Mesothelial cell of epicardium (in vitro differentiated cells): ENCODE results near the gene ADGRG4. TPM values are rescaled to one million over a fixed set of nuclear protein-coding genes. Genes with fewer than 3 reads are reported as not detected.
"Not testable (repeated sequence)": the region's sequence is repeated elsewhere in the genome, so short reads cannot be mapped to it uniquely, and the experiment has no call there.

Source experiments
- DNase-seq, 2 experiments: peaks; one replicate each; pipeline ENCODE4 v3.0.0; 2021; ENCODE audit warnings: low spot score in 2 of 2; ENCODE audit not compliant: unreplicated experiment in 2 of 2
- H3K27ac Mint-ChIP-seq: 2 replicates; pipeline ENCODE4 v1.8.0; 2021; ENCODE audit warnings: mixed read lengths
- H3K27me3 Mint-ChIP-seq: 2 replicates; pipeline ENCODE4 v1.8.0; 2021; ENCODE audit warnings: low read depth, mixed read lengths
- H3K36me3 Mint-ChIP-seq: 2 replicates; pipeline ENCODE4 v1.8.0; 2021; ENCODE audit warnings: mixed read lengths
- H3K4me1 Mint-ChIP-seq: 2 replicates; pipeline ENCODE4 v1.8.0; 2021; ENCODE audit warnings: mixed read lengths
- H3K4me3 Mint-ChIP-seq: 2 replicates; pipeline ENCODE4 v1.8.0; 2021; ENCODE audit warnings: mild to moderate bottlenecking, moderate library complexity, mixed read lengths
- H3K9me3 Mint-ChIP-seq: 2 replicates; pipeline ENCODE4 v1.8.0; 2021; ENCODE audit warnings: mixed read lengths
- CTCF ChIP-seq: fragments of 200-600 bp; sonication (generic); IDR thresholded peaks from one replicate; pipeline ENCODE4 v1.5.0; 2021; ENCODE audit warnings: antibody characterized with exemption; ENCODE audit not compliant: unreplicated experiment
- total RNA-seq: library from RNA; stranded (reverse); gene quantifications from 3 replicates; pipeline ENCODE4 v1.2.1, GENCODE V29; 2021

The ADGRG4 gene
- total RNA-seq, 1 donor from 2014 or later = not detected

- H3K9me3 Mint-ChIP-seq = peaks cover 21% of the 10 kb centered on the region
These were observed 137.4 kb downstream of the ADGRG4 start for GRCh38 chrX:136438192-136438591.

GRCh38 chrX:136445674-136446073 lies 144.9 kb downstream of the ADGRG4 start:
- H3K4me3 Mint-ChIP-seq, H3K36me3 Mint-ChIP-seq, H3K9me3 Mint-ChIP-seq, DNase-seq, H3K4me1 Mint-ChIP-seq, H3K27ac Mint-ChIP-seq, H3K27me3 Mint-ChIP-seq: not testable (repeated sequence)

More at GRCh38 chrX:136438192-136438591, 137.4 kb downstream of the ADGRG4 start:
- Mint-ChIP-seq H3K4me1 (no peaks in the 10 kb centered on the region), H3K4me3 (no peak overlapping the region), H3K27ac (no peak overlapping the region), H3K27me3 (peaks cover 6% of the 10 kb centered on the region), H3K36me3 (no peaks in the 10 kb centered on the region)
- TF ChIP-seq CTCF = no peak
- no peak for DNase-seq

GRCh38 chrX:136446208-136446607 lies 145.4 kb downstream of the ADGRG4 start:
- H3K27me3 Mint-ChIP-seq = no peaks in the 10 kb centered on the region
- TF ChIP-seq CTCF = no peak
- H3K36me3 Mint-ChIP-seq = no peaks in the 10 kb centered on the region
- no peak overlapping the region for H3K27ac Mint-ChIP-seq
- no peaks in the 10 kb centered on the region for H3K4me1 Mint-ChIP-seq
- no peak overlapping the region for H3K4me3 Mint-ChIP-seq
- peaks cover 7% of the 10 kb centered on the region for H3K9me3 Mint-ChIP-seq
- DNase-seq = no peak

GRCh38 chrX:136447308-136447707 lies 146.5 kb downstream of the ADGRG4 start:
- Mint-ChIP-seq H3K4me3 (no peak overlapping the region), H3K9me3 (peaks cover 12% of the 10 kb centered on the region), H3K27ac (no peak overlapping the region), H3K4me1 (no peaks in the 10 kb centered on the region), H3K36me3 (no peaks in the 10 kb centered on the region), H3K27me3 (no peaks in the 10 kb centered on the region)
- no peak for DNase-seq
- no peak for TF ChIP-seq CTCF

GRCh38 chrX:136447968-136448367 lies 147.2 kb downstream of the ADGRG4 start:
- H3K9me3 Mint-ChIP-seq = peaks cover 12% of the 10 kb centered on the region
- H3K4me1 Mint-ChIP-seq = no peaks in the 10 kb centered on the region
- no peaks in the 10 kb centered on the region for H3K27me3 Mint-ChIP-seq
- no peaks in the 10 kb centered on the region for H3K36me3 Mint-ChIP-seq
- DNase-seq = no peak
- H3K4me3 Mint-ChIP-seq = no peak overlapping the region
- H3K27ac Mint-ChIP-seq = no peak overlapping the region
- TF ChIP-seq CTCF = no peak

- peaks cover 12% of the 10 kb centered on the region for H3K9me3 Mint-ChIP-seq
These were observed 149.5 kb downstream of the ADGRG4 start for GRCh38 chrX:136450050-136450830.

More at GRCh38 chrX:136450050-136450830, 149.5 kb downstream of the ADGRG4 start:
- no peak overlapping the region for H3K27ac Mint-ChIP-seq
- H3K36me3 Mint-ChIP-seq = no peaks in the 10 kb centered on the region
- no peak for TF ChIP-seq CTCF
- no peaks in the 10 kb centered on the region for H3K27me3 Mint-ChIP-seq
- H3K4me1 Mint-ChIP-seq = no peaks in the 10 kb centered on the region
- no peak for DNase-seq
- H3K4me3 Mint-ChIP-seq = no peak overlapping the region
